OCI-M2 (cell line): ENCODE measurements around the gene FAM221B.
A peak's percentile ranks its signal among the peaks of the same experiment; 100 is the strongest.

ENCODE experiments used
- DNase-seq: peaks from one replicate; lab custom pipeline; 2025; ENCODE audit not compliant: unreplicated experiment; lab: John Stamatoyannopoulos, UW

FAM221B gene

GRCh38 chr9:35822926-35823325 is 5.6 kb downstream of the FAM221B start:
- DNase-seq: no peak

DNA sequence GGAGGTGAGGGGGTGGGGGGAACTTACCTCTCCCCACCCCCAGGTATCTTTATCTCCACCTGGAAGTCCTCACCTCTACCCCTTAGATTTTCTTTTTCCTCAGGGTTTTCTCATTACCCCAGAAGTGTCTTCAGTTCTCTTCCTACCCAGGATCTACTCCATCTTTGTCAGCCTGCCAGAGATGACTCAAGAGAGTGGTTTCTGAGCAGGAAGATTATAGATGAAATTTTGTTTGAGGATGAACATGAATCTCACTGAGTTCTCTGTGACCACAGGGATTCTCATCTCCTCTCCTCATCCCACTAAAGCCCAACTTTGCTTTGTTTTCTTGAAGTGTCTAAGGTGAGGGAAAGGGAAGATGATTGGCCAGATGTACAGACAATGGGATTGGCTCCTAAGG is 8.5 kb downstream of the FAM221B start:
- DNase-seq: no peak

DNA sequence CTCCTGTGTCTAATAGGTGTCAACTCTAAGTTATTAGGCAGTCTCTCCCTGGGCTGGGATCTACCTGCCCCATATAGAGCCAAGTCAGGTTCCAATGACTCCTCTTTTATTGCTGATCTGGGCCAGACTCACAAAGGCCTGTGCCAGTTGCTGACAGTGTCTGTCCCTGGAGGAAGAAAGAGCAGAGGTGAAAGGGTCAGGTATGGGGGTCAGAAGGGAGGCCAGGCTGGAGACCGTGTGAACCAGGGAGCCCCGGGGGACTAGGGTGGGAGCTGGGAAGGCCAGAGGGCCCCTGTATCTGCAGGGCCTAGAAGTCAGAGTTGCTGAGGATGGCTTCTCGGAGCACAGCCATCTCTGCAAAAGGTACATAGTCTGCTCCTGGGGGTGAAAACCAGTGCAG is 10.2 kb downstream of the FAM221B start:
- DNase-seq: no peak

- DNase-seq: no peak
Measured at GRCh38 chr9:35816708-35817107, 11.8 kb downstream of the FAM221B start.

- DNase-seq: peak; percentile 75
Measured at GRCh38 chr9:35814841-35815543, 13.5 kb downstream of the FAM221B start, which contains the start of gene HINT2. HINT2 (minus strand) TSS chr9:35815042; CDS start chr9:35814979, 63 bp downstream.

DNA sequence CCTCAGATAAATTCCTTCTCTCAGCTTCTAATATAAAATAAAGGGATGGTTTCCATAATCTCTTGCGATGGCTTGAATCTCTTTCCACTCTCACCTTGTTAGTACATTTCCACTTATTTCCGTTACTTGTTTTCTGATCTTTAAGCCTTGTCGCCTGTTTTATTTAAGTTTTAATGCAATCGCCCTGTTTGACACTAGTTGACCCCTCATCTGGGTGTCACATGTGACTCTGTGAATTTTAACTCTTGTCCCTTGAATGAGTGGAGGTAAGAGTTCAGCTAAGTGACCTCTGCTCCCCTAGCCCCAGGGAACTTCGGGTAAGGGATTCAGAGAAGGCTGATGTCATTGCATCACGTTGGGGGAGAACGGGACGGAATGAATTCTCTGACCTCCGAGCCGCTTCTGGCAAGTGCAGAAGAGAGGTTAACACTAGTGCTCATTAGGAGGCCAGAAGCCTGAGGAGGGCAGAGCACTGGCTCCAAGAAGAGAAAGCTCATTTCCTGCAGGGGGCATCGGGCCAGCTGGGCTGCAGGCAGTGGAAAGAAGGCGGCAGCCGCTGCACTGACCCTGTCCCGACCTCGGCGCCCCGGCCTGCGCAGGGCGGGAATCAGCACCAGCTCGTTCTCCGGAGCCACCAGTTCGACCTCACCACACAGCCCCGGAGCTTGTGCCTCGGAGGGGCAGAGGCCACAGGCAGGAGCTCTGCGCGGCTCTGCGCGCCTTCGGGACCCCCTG is 14.3 kb downstream of the FAM221B start:
- DNase-seq: no peak

- no peak for DNase-seq
Measured at GRCh38 chr9:35813434-35814105, 15.0 kb downstream of the FAM221B start.

DNA sequence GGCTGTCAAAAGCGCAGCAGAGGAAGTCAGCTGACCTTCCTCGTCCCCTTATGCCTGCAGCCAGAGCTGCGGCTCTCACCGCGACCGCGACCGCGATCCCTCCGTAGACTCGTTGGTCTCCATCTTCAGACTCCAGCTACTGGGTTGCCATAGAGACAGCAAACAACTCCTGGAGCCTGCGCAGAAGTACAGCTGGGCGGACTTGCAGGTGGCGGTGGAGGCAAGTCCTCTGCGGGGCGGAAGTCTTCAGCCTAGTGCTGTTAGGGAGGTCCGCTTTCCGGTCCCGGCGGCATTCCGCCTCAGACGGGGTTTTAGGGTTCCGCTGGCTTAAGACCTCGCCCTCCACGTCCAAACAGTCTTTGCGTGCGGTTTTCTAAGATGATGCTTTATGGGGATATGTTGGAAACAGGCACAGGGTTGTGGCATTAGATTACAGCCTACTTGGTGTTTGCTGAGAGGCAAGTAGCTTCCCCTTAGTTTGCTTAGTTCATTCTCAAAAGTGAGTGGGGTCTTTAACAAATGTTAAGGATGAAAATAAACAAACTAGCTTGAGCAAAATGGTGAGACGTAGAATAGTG is 16.4 kb downstream of the FAM221B start, which contains the start of gene SPAG8:
SPAG8 (minus strand) TSS at position 238 of the 578 bp plus-strand sequence; CDS start at position 123, 115 bp downstream.
- DNase-seq: no peak

- no peak for DNase-seq
Measured at GRCh38 chr9:35811381-35812024, 17.0 kb downstream of the FAM221B start.

DNA sequence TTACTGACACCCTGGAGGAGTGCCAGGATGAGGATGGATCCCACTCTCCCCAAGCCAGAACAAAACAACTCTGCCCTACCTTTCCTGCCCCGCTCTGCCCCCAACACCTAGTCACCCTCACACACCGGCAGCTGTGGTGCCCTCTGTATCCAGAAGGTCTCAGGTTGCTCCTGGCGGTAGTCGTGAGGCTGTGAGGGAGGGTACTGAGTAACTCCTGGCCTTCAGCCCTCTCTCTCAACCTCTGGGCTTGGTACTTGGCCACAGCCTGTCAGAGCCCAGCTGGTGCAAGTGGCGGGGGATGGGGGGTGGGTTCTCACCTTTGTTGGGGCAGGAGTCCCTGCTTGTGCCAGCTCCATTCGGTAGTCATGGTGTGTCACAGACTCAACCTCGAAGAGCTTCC is 18.4 kb downstream of the FAM221B start:
- no peak for DNase-seq

DNA sequence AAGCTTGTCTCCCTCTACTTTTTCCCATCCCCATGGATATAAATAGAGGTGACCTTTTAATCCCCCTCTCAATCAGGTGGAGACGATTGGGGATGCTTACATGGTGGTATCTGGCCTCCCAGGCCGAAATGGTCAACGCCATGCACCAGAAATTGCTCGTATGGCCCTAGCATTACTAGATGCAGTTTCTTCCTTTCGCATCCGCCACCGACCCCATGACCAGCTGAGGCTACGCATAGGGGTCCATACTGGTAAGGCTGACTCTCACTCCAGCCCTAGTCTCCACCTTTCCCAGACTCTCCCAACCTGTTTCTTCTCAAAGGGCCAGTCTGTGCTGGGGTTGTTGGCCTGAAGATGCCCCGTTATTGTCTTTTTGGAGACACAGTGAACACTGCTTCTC is 20.1 kb downstream of the FAM221B start:
- DNase-seq: no peak

GRCh38 chr9:35806101-35806500 is 22.4 kb downstream of the FAM221B start:
- DNase-seq: no peak

- DNase-seq: no peak
Measured at GRCh38 chr9:35801328-35802128, 27.0 kb downstream of the FAM221B start.

- DNase-seq: no peak
Measured at GRCh38 chr9:35800530-35800929, 28.0 kb downstream of the FAM221B start.

DNA sequence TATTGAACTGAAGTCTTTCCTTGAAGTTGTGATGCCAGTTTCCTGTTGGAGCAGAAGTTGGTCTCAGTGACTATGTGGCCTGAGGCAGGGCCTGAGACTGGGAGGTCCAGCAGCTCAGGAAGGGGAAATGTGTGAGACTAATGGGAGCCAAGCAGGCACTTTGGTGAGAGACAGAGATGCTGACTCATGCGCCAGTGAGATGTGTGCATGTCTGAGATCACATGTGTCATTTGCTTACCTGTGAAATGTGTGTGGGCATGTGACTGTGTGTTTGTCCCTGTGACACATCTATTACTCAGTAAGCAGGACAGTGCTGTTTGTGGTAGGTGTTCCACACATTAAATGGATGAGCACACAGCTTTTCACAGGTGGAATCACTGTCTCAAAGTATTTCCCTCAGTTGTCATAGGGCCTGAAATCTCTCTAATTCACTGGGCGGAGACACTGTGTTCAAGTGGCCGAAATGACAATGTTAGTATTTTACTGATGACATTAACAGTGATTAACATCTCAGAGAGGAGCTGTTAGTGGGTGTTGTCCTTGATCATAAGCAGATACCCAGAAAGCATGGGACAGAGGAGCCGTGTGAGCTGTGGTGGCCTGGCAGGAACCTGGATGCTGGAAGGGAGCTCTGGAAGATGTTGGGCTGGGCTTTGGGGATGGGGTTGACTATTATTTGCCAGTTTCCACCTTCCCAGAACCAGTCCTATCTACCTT is 29.7 kb downstream of the FAM221B start:
- no peak for DNase-seq

GRCh38 chr9:35797311-35798109 is 31.0 kb downstream of the FAM221B start:
- DNase-seq: no peak

GRCh38 chr9:35795695-35796094 is 32.8 kb downstream of the FAM221B start:
- DNase-seq: no peak

GRCh38 chr9:35793461-35793860 is 35.1 kb downstream of the FAM221B start:
- DNase-seq: no peak

GRCh38 chr9:35792826-35793225 is 35.7 kb downstream of the FAM221B start:
- no peak for DNase-seq
